HG02840 (cell line): ENCODE data around the gene DAPK2.
"Not testable (repeated sequence)": the region's sequence is repeated elsewhere in the genome, so short reads cannot be mapped to it uniquely, and the experiment has no call there.

Experiments
- ATAC-seq: cut with Tn5 transposase; IDR thresholded peaks from one replicate; pipeline ENCODE4 v1.9.1; 2021; ENCODE audit warnings: mild to moderate bottlenecking, moderate library complexity, moderate number of reproducible peaks; ENCODE audit not compliant: unreplicated experiment, low FRiP score

Gene DAPK2

DNA sequence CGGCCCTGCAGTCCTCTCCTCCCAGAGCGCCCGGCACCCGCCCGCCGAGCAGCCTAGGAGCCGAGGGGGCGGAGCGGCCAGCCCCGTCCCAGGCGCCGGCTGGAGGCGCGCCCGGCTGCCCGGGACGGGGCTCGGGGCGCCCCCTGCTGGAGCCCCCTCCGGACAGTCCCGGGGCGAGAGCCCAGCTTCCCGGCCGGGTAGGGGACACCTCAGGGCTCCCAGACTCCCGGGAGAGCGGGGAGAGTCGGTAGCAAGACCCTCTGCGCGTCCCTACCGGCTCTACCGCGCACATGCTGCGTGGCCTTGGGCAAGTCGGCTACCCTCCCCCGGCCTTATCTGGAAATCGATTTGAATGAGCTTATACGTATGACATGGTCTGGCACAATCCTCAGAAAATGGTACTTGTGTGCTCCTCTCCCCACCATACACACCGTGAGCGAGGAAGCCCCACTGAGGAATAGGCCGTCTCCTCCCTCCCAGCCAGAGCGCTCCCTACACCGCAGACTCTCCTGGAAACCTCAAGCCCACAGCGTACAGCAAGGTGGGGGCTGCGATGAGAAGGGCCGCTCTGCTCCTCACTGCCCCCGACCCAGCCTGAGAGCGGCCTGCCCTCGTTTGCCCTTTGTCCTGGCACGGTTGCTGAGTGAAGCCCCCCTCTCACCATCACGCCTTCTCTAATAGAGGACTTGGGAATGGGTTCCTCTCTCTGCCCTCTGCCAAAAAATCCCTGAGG, at the start of gene DAPK2:
Gene DAPK2, minus strand, starts transcription at position 65 of the 733 bp plus-strand sequence. CDS start 6,224 bp downstream, outside the sequence.
- no peak for ATAC-seq

- no peak for ATAC-seq
Observed at GRCh38 chr15:64095431-64095794, 49.1 kb upstream of the DAPK2 start.

- peak; percentile 66 for ATAC-seq
Observed at GRCh38 chr15:64093627-64094417, 47.5 kb upstream of the DAPK2 start, which contains the start of gene CIAO2A. TSS of gene CIAO2A (minus strand) at chr15:64093838. CDS start at chr15:64093768, 70 bp downstream.

DNA sequence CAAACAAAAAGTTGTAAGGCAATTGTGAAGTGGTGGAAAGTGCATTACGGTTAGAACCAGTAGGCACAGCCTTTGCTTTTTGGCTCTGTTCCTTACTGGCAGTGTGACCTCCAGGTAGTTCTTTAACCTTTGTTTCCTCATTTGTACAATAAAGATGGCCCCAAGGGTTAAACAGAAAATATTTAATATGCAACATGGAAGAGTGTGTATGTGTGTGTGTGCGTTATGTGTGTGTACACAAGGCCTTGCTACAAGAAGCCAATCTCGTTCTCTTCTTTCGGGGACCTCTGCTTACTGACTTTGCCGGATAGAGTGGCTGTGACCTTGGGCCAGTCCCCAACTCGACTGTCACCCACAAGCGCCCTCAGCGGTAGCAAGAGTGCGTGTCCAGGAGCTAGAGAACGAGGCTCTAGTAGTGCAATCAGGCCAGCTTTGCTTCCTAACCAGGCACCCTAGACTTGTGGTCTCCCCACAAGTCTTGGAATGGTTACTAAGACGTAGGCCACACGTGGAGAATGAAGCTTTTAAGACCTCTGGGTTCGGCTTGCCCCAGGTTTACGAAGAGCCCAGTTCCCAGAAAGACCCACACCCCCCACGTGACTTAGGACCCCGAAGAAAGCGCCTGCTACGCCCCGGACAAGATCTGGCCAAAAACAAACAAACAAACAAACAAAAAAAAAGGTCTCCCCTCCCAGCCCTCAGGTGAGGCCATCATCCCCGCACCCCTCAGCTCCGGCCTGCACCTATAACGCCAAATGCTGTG, 46.8 kb upstream of the DAPK2 start:
- peak; percentile 8 for ATAC-seq

- ATAC-seq = no peak
Observed at GRCh38 chr15:64092075-64092820, 46.0 kb upstream of the DAPK2 start.

GRCh38 chr15:64090527-64090926, 44.2 kb upstream of the DAPK2 start:
- no peak for ATAC-seq

GRCh38 chr15:64089543-64090280, 43.4 kb upstream of the DAPK2 start:
- no peak for ATAC-seq

DNA sequence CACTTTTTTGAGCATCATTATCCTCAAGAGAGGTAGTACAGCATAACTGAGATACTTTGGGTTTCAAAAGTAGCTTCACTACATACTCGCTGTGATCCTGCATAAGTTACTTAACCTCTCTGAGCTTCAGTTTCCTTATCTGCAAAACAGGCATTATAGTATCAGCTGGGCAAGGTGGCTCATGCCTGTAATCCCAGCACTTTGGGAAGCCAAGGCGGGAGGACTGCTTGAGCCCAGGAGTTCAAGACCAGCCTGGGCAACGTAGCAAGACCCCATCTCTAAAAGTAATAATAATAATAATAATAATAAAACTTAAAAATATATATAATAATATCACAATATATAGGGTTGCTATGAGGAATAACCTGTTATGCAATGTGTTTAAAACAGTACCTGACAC, 36.5 kb upstream of the DAPK2 start:
- ATAC-seq = no peak

- not testable (repeated sequence) for ATAC-seq
Observed at GRCh38 chr15:64073496-64073895, 27.2 kb upstream of the DAPK2 start.

GRCh38 chr15:64072812-64073211, 26.5 kb upstream of the DAPK2 start:
- ATAC-seq = no peak

- ATAC-seq = no peak
Observed at GRCh38 chr15:64071931-64072765, 25.9 kb upstream of the DAPK2 start.

DNA sequence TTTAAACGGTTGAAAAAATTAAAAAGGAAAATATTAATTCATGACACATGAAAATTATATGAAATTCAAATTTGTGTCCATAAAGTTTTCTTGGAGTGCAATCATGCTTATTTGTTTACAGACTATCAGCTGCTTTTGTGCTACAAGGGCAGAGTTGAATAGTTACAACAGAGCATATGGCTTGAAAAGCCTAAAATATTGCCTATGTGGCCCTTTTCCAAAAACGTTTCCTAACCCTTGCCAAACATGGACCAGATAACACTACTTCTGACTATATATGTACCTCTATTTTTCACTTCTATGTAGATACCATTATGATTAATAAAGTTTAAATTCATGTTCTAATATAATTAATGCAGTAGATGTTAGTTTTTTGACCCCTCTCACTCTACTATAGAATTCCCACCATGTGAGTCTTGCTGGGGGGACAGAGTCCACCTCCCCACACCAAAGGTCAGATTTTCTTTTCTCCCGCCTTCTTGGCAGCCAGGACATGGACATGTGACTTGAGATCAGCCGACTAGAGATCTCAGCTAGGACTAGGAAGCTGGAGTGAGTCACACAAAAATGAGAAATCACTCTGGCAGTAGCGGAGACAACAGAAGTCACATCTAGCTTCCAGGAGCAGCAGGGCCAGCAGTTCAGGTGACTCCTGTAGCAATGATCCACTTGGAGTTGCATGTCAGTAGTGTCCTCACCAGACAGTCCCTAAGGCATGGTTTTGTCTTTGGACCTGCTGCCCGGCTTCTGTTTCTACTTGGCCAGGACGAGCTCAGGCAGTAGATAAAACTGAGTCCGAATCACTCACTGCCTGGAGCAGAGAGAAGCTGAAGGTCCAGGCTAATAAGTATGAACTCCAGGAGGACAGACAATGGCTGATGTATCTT, 24.9 kb upstream of the DAPK2 start:
- ATAC-seq = no peak

DNA sequence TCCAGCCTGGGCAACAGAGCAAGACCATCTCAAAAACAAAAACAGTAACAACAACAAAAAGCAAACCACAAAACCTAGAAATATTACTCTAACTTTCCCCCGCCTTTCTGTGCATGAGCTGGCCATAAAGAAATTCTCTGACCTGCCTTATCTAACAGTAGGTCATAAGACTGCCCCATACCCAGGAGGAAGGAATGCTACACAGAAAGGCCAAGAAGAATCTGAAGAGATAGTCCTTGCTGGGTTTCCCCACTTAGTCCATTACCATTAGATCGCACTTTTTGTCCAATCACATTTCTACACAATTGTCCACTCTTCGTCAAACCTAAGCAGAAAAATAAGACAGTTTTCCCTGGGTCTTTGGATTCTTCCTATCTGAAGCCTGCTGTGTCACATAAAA, 23.8 kb upstream of the DAPK2 start:
- no peak for ATAC-seq

- ATAC-seq = no peak
Observed at GRCh38 chr15:64068133-64068532, 21.8 kb upstream of the DAPK2 start.

DNA sequence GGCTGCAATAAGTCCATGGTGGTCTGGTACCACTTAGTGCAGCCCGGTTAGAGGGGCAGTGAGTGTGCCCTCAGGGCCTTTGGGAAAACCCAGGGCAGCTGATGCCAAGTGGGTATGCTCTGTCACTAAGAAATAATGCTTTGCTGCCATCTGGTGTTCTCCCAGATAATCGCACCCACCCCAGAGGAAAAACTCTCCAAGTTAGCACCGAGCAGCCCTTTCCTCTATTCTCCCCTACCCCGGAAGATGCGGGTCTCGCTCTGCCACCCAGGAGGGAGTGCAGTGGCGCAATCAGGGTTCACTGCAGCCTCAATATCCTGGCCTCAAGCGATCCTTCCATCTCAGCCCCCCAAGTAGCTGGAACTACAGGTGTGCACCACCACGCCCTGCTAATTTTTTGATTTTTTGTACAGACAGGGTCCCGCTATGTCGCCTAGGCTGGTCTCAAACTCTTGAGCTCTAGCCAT, 21.3 kb upstream of the DAPK2 start:
- no peak for ATAC-seq

DNA sequence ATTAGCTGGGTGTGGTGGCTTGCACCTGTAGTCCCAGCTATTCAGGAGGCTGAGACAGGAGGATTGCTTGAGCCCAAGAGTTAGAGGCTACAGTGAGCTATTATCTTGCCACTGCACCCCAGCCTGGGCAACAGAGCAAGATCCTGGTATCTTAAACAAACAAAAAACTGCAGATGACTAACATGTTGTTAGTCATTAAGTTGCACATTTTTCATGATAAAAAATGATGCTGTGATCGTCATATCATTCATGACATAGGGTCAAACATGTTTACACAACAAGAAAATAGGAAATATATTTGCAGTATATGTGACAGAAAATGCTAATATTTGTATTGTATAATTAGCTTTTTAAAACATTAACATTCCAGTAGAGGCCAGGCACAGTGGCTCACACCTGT, 20.2 kb upstream of the DAPK2 start:
- ATAC-seq = no peak

GRCh38 chr15:64060716-64061115, 14.4 kb upstream of the DAPK2 start:
- ATAC-seq = no peak

- ATAC-seq = not testable (repeated sequence)
Observed at GRCh38 chr15:64059104-64059503, 12.8 kb upstream of the DAPK2 start.
